ENCODE measurements around the gene GFOD1. TPM values are rescaled to one million over a fixed set of nuclear protein-coding genes. Genes with fewer than 3 reads are reported as not detected.
A peak's percentile ranks its signal among the peaks of the same experiment; 100 is the strongest.

The GFOD1 gene
- polyA plus RNA-seq, 2 of the 4 experiments (the other 2 are of a cell fraction), result 2.7 to 3.5 TPM

GRCh38 chr6:13473768-13474165 is 13.6 kb downstream of the GFOD1 start:
- FAIRE-seq, result no peak

DNA sequence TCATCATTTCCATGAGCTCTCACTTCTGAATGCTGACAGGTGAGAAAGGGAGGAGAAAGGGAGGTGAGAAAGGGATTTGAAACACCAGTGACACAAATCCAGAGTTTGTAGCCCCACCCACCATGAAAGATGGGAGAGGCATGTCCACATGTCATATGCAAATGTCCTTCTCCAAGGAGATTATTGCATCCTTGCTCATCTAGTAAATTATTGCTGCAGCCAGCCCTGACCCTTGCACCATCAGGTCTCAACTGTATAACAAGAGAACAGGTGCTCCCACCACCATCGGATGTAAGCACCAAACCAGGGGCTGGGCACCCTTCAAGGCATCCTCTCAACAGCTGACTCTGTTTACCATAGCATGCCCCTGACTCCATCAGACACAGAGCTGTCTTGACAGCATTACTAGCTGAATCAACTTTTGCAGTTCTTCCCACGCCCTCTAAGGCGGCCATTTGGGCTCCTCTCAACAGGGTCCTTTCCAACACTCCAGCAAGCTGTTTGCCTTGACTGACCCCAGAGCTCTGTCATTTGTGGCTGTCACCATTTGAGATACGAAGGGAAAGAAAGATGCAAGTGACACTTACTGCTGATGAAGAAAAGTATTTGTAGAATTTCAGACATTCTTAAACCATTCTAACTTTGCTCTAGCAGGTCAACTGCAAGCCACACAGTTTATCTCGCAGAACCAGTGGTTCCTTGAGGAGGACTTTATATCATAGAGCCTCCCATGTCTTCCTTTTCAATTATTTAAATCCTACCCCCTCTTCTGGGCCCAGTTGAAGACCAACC is 14.2 kb downstream of the GFOD1 start:
- no peak for ATAC-seq
- WGBS (ENCODE audit: missing lambda C conversion rate), result 93% methylated on average over 5 of the region's 5 CpGs
- H3K4me3 ChIP-seq, result no peak overlapping the region
- FAIRE-seq, result no peak
- ChIA-PET POLR2A (no interaction called here), CTCF (interaction anchor here (0.8 to 1.3 kb wide), 5 partner anchors 10 to 102 kb away, joined by 3 to 4 read pairs (median 3); partner anchors contain the start of gene SIRT5)
- H3K4me2 ChIP-seq, result no peak overlapping the region
- DNase-seq (ENCODE audit: low read depth in 1 of 2, low spot score in 1 of 2), result no peak
- H3K27ac ChIP-seq, result peak overlapping the region in 1 of 2 experiments; percentile 61; a peak in 1 of 6 replicates
- peaks cover 8% of the 10 kb centered on the region; the same call in 2 of the 3 replicates for H3K4me1 ChIP-seq
- no peaks in the 10 kb centered on the region; the same call in 2 of the 3 replicates for H3K9me3 ChIP-seq
- TF ChIP-seq FOSL2 (IDR thresholded peaks at IDR 0.05) (no peak), FOSL2 (CRISPR knock-in tag; IDR thresholded peaks at IDR 0.05) (no peak), KDM5A (IDR thresholded peaks at IDR 0.05) (no peak), POLR2A (IDR thresholded peaks at IDR 0.05; ENCODE audit: low read length) (no peak), RARB (CRISPR knock-in tag; IDR thresholded peaks at IDR 0.05) (no peak), E2F6 (IDR thresholded peaks at IDR 0.05; ENCODE audit: borderline replicate concordance, low read depth) (no peak), CHD2 (IDR thresholded peaks at IDR 0.05; ENCODE audit: low read length, partially characterized antibody) (no peak), HDAC2 (IDR thresholded peaks at IDR 0.05) (no peak), ZC3H11A (IDR thresholded peaks at IDR 0.05) (no peak), POLR2AphosphoS2 (conservative IDR thresholded peaks at IDR 0.05; ENCODE audit: low read length) (no peak), RFX5 (IDR thresholded peaks at IDR 0.05) (no peak), CHD4 (IDR thresholded peaks at IDR 0.05; ENCODE audit: borderline replicate concordance) (no peak)
- TF ChIP-seq, protein P1, sequence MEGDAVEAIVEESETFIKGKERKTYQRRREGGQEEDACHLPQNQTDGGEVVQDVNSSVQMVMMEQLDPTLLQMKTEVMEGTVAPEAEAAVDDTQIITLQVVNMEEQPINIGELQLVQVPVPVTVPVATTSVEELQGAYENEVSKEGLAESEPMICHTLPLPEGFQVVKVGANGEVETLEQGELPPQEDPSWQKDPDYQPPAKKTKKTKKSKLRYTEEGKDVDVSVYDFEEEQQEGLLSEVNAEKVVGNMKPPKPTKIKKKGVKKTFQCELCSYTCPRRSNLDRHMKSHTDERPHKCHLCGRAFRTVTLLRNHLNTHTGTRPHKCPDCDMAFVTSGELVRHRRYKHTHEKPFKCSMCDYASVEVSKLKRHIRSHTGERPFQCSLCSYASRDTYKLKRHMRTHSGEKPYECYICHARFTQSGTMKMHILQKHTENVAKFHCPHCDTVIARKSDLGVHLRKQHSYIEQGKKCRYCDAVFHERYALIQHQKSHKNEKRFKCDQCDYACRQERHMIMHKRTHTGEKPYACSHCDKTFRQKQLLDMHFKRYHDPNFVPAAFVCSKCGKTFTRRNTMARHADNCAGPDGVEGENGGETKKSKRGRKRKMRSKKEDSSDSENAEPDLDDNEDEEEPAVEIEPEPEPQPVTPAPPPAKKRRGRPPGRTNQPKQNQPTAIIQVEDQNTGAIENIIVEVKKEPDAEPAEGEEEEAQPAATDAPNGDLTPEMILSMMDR (IDR thresholded peaks at IDR 0.05), result no peak

More at GRCh38 chr6:13473768-13474165, 13.6 kb downstream of the GFOD1 start:
- ChIA-PET CTCF (interaction anchor here (0.8 to 1.3 kb wide), 5 partner anchors 10 to 101 kb away, joined by 3 to 4 read pairs (median 3); partner anchors contain the start of gene SIRT5), POLR2A (interaction anchor here (1.0 kb wide), 1 partner anchor 13 kb away, joined by 3 read pairs; no protein-coding TSS in a partner anchor)
- H3K4me1 ChIP-seq, result peaks cover 8% of the 10 kb centered on the region; the same call in 2 of the 3 replicates
- no peak for TF ChIP-seq POLR2A (IDR thresholded peaks at IDR 0.05; ENCODE audit: low read length)
- TF ChIP-seq TFCP2L1 (CRISPR knock-in tag; IDR thresholded peaks at IDR 0.05), result no peak
- no peak for TF ChIP-seq BHLHE40 (IDR thresholded peaks at IDR 0.05; ENCODE audit: low read depth, low read length)
- no peak for TF ChIP-seq RAD21 (conservative IDR thresholded peaks at IDR 0.05 in 1 of 2, IDR thresholded peaks at IDR 0.05 in 1 of 2)
- TF ChIP-seq ZSCAN20 (CRISPR knock-in tag; IDR thresholded peaks at IDR 0.05), result no peak
- TF ChIP-seq HOXA7 (CRISPR knock-in tag; IDR thresholded peaks at IDR 0.05), result no peak
- TF ChIP-seq GATA3 (IDR thresholded peaks at IDR 0.05; ENCODE audit: borderline replicate concordance), result no peak
- no peak for TF ChIP-seq ATOH8 (CRISPR knock-in tag; IDR thresholded peaks at IDR 0.05; ENCODE audit: low read depth)
- no peak for TF ChIP-seq EHF (CRISPR knock-in tag; IDR thresholded peaks at IDR 0.05)
- no peak for TF ChIP-seq E2F6 (IDR thresholded peaks at IDR 0.05; ENCODE audit: borderline replicate concordance, low read depth)
- TF ChIP-seq, protein P2, sequence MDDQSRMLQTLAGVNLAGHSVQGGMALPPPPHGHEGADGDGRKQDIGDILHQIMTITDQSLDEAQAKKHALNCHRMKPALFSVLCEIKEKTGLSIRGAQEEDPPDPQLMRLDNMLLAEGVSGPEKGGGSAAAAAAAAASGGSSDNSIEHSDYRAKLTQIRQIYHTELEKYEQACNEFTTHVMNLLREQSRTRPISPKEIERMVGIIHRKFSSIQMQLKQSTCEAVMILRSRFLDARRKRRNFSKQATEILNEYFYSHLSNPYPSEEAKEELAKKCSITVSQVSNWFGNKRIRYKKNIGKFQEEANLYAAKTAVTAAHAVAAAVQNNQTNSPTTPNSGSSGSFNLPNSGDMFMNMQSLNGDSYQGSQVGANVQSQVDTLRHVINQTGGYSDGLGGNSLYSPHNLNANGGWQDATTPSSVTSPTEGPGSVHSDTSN (IDR thresholded peaks at IDR 0.05), result no peak
- no peak for TF ChIP-seq RFX5 (IDR thresholded peaks at IDR 0.05)
- no peak for TF ChIP-seq NR3C1 (IDR thresholded peaks at IDR 0.05)
- TF ChIP-seq NFE2L2 (conservative IDR thresholded peaks at IDR 0.05; ENCODE audit: low read length), result no peak
- TF ChIP-seq PHF8 (IDR thresholded peaks at IDR 0.05; ENCODE audit: borderline replicate concordance, low read depth), result no peak
- no peak for TF ChIP-seq TP53 (CRISPR knock-in tag; IDR thresholded peaks at IDR 0.05)
- TF ChIP-seq RNF2 (IDR thresholded peaks at IDR 0.05; ENCODE audit: borderline replicate concordance, low read depth), result no peak
- TF ChIP-seq HOXB5 (CRISPR knock-in tag; IDR thresholded peaks at IDR 0.05), result no peak
- TF ChIP-seq BCL3 (IDR thresholded peaks at IDR 0.05), result no peak
- ATAC-seq (no peak), DNase-seq (ENCODE audit: low read depth in 1 of 2, low spot score in 1 of 2) (no peak)
- H3K9me3 ChIP-seq, result no peaks in the 10 kb centered on the region
- H3K4me3 ChIP-seq, result no peak overlapping the region
- peak overlapping the region; percentile 39; the same call in 1 of the 3 replicates for H3K4me2 ChIP-seq
- WGBS (ENCODE audit: missing lambda C conversion rate), result 76% methylated on average over 8 of the region's 8 CpGs
- H3K27ac ChIP-seq, result peak overlapping the region in 1 of 2 experiments; percentile 61; a peak in 2 of 6 replicates

Data from A549 (cell line).